Spleen (tissue), 7 donors: ENCODE measurements around the gene ZNF516.

Source experiments
- CTCF ChIP-seq, 11 experiments: fragments of 200-600 bp in 7 of 11; fragments of 450-650 bp in 4 of 11; sonication (generic) in 4 of 11; IDR thresholded peaks in 8 of 11; conservative IDR thresholded peaks in 3 of 11; 1 replicate in 7 of 11; 2 replicates in 4 of 11; pipeline versions ENCODE4 v1.4.0 to v1.8.0; 2016 to 2021; ENCODE audit warnings: antibody characterized with exemption in 11 of 11, inconsistent platforms in 4 of 11, mild to moderate bottlenecking in 1 of 11
- POLR2A ChIP-seq, 3 donors: fragments of 450-650 bp; IDR thresholded peaks; one replicate each; pipeline ENCODE4 v1.5.1; 2017; ENCODE audit warnings: antibody characterized with exemption in 3 of 3, mild to moderate bottlenecking in 1 of 3
- POLR2AphosphoS5 ChIP-seq, 3 donors: sonication (generic); formaldehyde crosslinking; IDR thresholded peaks; one replicate each; pipeline ENCODE4 v1.5.1; 2017; ENCODE audit warnings: antibody characterized with exemption in 3 of 3
- donor health status: DM: no; HTN: no; CAD: no; lungs with moderate emphysema.
- donor health status: DM: no; HTN: no; CAD: no.
- donor health status: DM: no; HTN: no; CAD: no.

DNA sequence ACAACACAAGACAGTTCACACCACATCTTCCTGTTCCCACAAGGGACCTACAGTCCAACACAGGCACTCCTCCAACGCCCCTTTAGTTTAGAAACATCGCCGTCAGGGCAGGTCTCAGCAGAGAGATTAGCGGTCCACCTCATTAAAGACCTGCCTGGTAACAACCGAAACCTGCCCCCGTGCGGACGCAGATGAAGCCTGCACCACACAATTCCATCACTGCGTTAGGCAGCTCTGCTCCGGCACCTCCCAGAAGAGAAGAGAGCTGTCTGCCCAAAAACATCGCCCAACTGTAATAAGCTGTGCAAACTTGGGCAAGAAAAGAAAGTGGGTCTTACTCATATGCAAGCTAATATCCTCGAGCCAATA, 32.7 kb downstream of the ZNF516 start:
- TF ChIP-seq CTCF (IDR thresholded peaks at IDR 0.05 in 8 of 11, conservative IDR thresholded peaks at IDR 0.05 in 3 of 11) (no peak), POLR2A (IDR thresholded peaks at IDR 0.05) (no peak), POLR2AphosphoS5 (IDR thresholded peaks at IDR 0.05) (no peak)
